ENCODE measurements around the gene KRTAP19-5. TPM values are rescaled to one million over a fixed set of nuclear protein-coding genes. Genes with fewer than 3 reads are reported as not detected.

Gene KRTAP19-5
- total RNA-seq = not detected in 2 replicates

DNA sequence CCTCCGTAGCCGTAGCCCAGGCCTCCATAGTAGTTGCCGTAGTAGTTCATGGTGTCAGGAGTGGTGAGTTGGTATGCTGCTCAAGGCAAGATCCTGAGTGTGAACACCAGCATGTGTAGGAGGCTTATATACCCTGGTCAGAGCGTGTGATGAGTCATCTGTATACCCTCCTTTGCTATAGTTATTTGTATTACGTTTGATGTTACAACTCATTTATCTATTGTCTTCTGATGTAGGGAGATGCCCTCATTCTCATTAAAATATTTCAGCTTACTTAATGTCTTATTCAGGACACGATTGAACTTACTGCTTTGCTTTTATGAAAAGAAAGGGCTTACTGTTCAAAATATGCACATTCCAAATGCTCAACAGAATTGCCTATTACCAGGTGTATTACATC is at the start of gene KRTAP19-5:
TSS of gene KRTAP19-5 (minus strand) at position 101 of the 400 bp plus-strand sequence. CDS start at position 50, 51 bp downstream.

DNA sequence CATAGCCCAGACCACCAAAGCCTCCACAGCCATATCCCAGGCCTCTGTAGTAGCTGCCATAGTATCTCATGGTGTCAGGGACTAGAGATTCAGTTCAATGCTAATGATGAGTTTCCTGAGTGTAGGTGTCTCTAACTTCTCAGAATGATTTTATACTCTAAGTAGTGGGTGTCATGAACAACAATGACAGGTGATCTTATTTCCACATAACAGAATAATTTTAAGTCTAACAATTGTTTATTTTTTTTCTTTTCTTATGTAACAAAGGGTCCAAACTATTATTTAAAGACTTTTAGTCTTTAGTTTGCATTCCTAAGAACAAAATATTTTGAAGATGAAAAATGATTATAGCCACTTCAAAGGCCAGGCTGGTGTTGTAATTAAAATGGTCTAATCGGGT is 39.8 kb upstream of the KRTAP19-5 start, which contains the start of gene KRTAP19-6:
TSS of gene KRTAP19-6 (minus strand) at position 101 of the 400 bp plus-strand sequence. CDS start at position 70, 31 bp downstream.

DNA sequence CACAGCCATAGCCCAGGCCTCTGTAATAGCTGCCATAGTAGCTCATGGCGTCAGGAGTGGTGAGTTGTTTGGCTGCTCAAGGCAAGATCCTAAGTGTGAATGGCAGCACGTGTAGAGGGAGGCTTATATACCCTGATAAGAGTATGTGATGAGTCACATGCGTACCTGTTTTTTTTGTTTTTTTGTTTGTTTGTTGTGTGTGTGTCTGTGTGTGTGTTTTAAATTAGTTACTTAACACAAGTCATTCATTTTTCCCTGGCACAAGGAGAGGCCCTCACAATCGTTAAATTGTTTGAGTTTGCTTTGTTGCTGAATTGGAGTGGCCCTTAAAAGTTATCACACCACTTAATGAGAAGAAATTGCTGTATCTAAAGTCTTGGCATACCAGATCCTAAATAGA is 4.9 kb downstream of the KRTAP19-5 start, which contains the start of gene KRTAP19-4:
TSS of gene KRTAP19-4 (minus strand) at position 101 of the 400 bp plus-strand sequence. CDS start at position 46, 55 bp downstream.

GRCh38 chr21:30491963-30492428 is 9.9 kb downstream of the KRTAP19-5 start, which contains the start of gene KRTAP19-3:
Gene KRTAP19-3, minus strand, starts transcription at chr21:30492013. Its CDS starts 56 bp downstream, at chr21:30491957.

GRCh38 chr21:30487336-30487735 is 14.6 kb downstream of the KRTAP19-5 start, which contains the start of gene KRTAP19-2:
Gene KRTAP19-2, minus strand, starts transcription at chr21:30487436. Its CDS starts 88 bp downstream, at chr21:30487348.

GRCh38 chr21:30480145-30480544 is 21.8 kb downstream of the KRTAP19-5 start, which contains the start of gene KRTAP19-1:
Gene KRTAP19-1, minus strand, starts transcription at chr21:30480367. Its CDS starts 50 bp downstream, at chr21:30480317.

Other genes with a start within 250 kb of the KRTAP19-5 start
- gene KRTAP24-1, start 219.2 kb downstream of the KRTAP19-5 start, total RNA-seq = not detected in 2 replicates
- not detected in 2 replicates for gene KRTAP25-1, start 212.6 kb downstream of the KRTAP19-5 start, total RNA-seq
- gene KRTAP26-1, start 181.8 kb downstream of the KRTAP19-5 start, total RNA-seq = not detected in 2 replicates
- not detected in 2 replicates for gene KRTAP27-1, start 164.4 kb downstream of the KRTAP19-5 start, total RNA-seq
- not detected in 2 replicates for gene KRTAP23-1, start 153.5 kb downstream of the KRTAP19-5 start, total RNA-seq
- not detected in 2 replicates for gene KRTAP13-2, start 129.9 kb downstream of the KRTAP19-5 start, total RNA-seq
- gene KRTAP13-1, start 106.1 kb downstream of the KRTAP19-5 start, total RNA-seq = not detected in 2 replicates
- gene KRTAP13-3, start 76.2 kb downstream of the KRTAP19-5 start, total RNA-seq = not detected in 2 replicates
- not detected in 2 replicates for gene KRTAP13-4, start 71.9 kb downstream of the KRTAP19-5 start, total RNA-seq
- gene KRTAP15-1, start 61.9 kb downstream of the KRTAP19-5 start, total RNA-seq = not detected in 2 replicates
- 0.24 TPM in 1 of 2 replicates, not detected in the other for gene KRTAP19-1, start 21.8 kb downstream of the KRTAP19-5 start, total RNA-seq
- gene KRTAP19-2, start 14.7 kb downstream of the KRTAP19-5 start, total RNA-seq = not detected in 2 replicates
- gene KRTAP19-3, start 10.1 kb downstream of the KRTAP19-5 start, total RNA-seq = not detected in 2 replicates
- gene KRTAP19-4, start 5.0 kb downstream of the KRTAP19-5 start, total RNA-seq = not detected in 2 replicates
- not detected in 2 replicates for gene KRTAP19-6, start 39.7 kb upstream of the KRTAP19-5 start, total RNA-seq
- not detected in 2 replicates for gene KRTAP19-7, start 59.2 kb upstream of the KRTAP19-5 start, total RNA-seq
- not detected in 2 replicates for gene KRTAP22-2, start 88.3 kb upstream of the KRTAP19-5 start, total RNA-seq
- not detected in 2 replicates for gene KRTAP6-3, start 90.3 kb upstream of the KRTAP19-5 start, total RNA-seq
- not detected in 2 replicates for gene KRTAP6-2, start 96.8 kb upstream of the KRTAP19-5 start, total RNA-seq
- gene KRTAP22-1, start 98.9 kb upstream of the KRTAP19-5 start, total RNA-seq = not detected in 2 replicates
- gene KRTAP6-1, start 111.8 kb upstream of the KRTAP19-5 start, total RNA-seq = not detected in 2 replicates
- not detected in 2 replicates for gene KRTAP20-1, start 114.3 kb upstream of the KRTAP19-5 start, total RNA-seq
- not detected in 2 replicates for gene KRTAP20-4, start 118.5 kb upstream of the KRTAP19-5 start, total RNA-seq
- not detected in 2 replicates for gene KRTAP20-2, start 133.1 kb upstream of the KRTAP19-5 start, total RNA-seq
- not detected in 2 replicates for gene KRTAP20-3, start 140.7 kb upstream of the KRTAP19-5 start, total RNA-seq
- not detected in 2 replicates for gene KRTAP21-3, start 216.6 kb upstream of the KRTAP19-5 start, total RNA-seq
- not detected in 2 replicates for gene KRTAP21-2, start 245.1 kb upstream of the KRTAP19-5 start, total RNA-seq

All from tracheal epithelial cell (primary cell).